SK-N-SH treated with all-trans-retinoic acid at 6 μM for 48 hours (cell line): ENCODE results near the gene KCNA5.

ENCODE experiments used
- PATZ1 ChIP-seq: fragments of 250-450 bp; sonication (Bioruptor Pico); IDR thresholded peaks from 2 replicates; pipeline ENCODE4 v1.8.0; 2020; ENCODE audit warnings: mild to moderate bottlenecking, moderate library complexity, borderline replicate concordance
- RARB ChIP-seq: fragments of 250-450 bp; sonication (Bioruptor Pico); IDR thresholded peaks from 2 replicates; pipeline ENCODE4 v1.8.0; 2021; ENCODE audit warnings: mild to moderate bottlenecking, moderate library complexity
- SNAI2 ChIP-seq: fragments of 250-450 bp; sonication (Bioruptor Pico); IDR thresholded peaks from 2 replicates; pipeline ENCODE4 v1.5.0; 2020; ENCODE audit warnings: mild to moderate bottlenecking, moderate library complexity
- ZNF8 ChIP-seq: fragments of 450-650 bp; formaldehyde crosslinking; IDR thresholded peaks from 2 replicates; pipeline ENCODE4 v1.5.0; 2020; ENCODE audit warnings: mild to moderate bottlenecking, moderate library complexity
- TF ChIP-seq, protein P1 (sequence below): fragments of 250-450 bp; sonication (Bioruptor Pico); IDR thresholded peaks from 2 replicates; pipeline ENCODE4 v1.5.1; 2021; ENCODE audit warnings: mild to moderate bottlenecking, moderate library complexity

DNA sequence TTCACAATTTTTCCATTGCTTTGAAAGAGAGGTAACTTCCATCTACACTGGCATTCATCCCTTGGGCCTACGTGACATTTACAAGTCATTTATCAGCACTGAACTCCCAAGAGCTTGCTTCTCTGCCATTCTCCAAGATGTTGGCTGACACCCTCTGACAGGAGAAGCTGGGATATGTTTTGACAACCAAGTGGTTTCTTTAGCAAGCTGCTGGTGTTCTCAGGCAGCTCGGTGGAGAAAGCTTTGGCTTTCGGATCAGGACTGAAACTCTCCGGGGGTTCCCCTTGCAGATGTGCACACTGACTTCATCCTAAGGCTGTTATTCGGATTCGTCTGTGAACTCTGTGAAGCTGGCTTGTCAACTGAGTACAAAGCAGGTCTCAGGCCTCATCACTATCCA is 15.7 kb downstream of the KCNA5 start:
- TF ChIP-seq ZNF8 (CRISPR knock-in tag) (no peak), SNAI2 (CRISPR knock-in tag) (no peak), PATZ1 (CRISPR knock-in tag) (no peak), RARB (CRISPR knock-in tag) (no peak)
- TF ChIP-seq, protein P1, sequence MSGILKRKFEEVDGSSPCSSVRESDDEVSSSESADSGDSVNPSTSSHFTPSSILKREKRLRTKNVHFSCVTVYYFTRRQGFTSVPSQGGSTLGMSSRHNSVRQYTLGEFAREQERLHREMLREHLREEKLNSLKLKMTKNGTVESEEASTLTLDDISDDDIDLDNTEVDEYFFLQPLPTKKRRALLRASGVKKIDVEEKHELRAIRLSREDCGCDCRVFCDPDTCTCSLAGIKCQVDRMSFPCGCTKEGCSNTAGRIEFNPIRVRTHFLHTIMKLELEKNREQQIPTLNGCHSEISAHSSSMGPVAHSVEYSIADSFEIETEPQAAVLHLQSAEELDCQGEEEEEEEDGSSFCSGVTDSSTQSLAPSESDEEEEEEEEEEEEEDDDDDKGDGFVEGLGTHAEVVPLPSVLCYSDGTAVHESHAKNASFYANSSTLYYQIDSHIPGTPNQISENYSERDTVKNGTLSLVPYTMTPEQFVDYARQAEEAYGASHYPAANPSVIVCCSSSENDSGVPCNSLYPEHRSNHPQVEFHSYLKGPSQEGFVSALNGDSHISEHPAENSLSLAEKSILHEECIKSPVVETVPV (CRISPR knock-in tag): no peak
